Fibroblast of lung (primary cell): ENCODE measurements around the gene SLC22A12.

Source experiments
- EZH2 ChIP-seq: IDR thresholded peaks from 2 replicates; pipeline ENCODE4 v1.5.1; 2012; ENCODE audit warnings: low read length, control low read depth, mild to moderate bottlenecking; ENCODE audit errors: missing control alignments
- TF ChIP-seq, protein P1 (sequence below), 2 donors: IDR thresholded peaks in 1 of 2; conservative IDR thresholded peaks in 1 of 2; 1 replicate in 1 of 2; 2 replicates in 1 of 2; pipeline ENCODE4 v1.5.1; 2011 to 2012; ENCODE audit warnings: low read length in 2 of 2, control low read depth in 1 of 2, inconsistent platforms in 1 of 2, low read depth in 1 of 2, mild to moderate bottlenecking in 1 of 2

DNA sequence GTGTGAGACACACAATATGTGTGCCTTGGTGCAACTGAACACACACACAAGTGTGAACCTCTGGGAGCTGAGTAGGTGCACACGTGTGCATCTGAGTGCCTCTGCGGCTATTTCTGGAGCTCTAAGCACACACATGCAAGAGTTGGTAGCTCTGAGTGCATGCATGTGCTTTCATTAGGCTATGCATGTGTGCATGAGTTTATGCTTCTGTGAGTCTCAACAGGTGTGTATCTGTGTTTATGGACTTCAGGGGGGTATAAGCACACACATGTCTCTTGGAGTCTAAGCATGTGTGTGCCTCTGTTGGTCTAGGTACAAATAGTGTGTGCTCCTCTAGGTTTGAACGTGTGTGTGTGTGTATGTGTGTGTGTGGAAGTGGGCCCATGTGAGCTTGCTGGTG lies 25.8 kb downstream of the SLC22A12 start:
- TF ChIP-seq, protein P1, sequence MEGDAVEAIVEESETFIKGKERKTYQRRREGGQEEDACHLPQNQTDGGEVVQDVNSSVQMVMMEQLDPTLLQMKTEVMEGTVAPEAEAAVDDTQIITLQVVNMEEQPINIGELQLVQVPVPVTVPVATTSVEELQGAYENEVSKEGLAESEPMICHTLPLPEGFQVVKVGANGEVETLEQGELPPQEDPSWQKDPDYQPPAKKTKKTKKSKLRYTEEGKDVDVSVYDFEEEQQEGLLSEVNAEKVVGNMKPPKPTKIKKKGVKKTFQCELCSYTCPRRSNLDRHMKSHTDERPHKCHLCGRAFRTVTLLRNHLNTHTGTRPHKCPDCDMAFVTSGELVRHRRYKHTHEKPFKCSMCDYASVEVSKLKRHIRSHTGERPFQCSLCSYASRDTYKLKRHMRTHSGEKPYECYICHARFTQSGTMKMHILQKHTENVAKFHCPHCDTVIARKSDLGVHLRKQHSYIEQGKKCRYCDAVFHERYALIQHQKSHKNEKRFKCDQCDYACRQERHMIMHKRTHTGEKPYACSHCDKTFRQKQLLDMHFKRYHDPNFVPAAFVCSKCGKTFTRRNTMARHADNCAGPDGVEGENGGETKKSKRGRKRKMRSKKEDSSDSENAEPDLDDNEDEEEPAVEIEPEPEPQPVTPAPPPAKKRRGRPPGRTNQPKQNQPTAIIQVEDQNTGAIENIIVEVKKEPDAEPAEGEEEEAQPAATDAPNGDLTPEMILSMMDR (conservative IDR thresholded peaks at IDR 0.05 in 1 of 2, IDR thresholded peaks at IDR 0.05 in 1 of 2; ENCODE audit: low read depth in 1 of 2, low read length in 2 of 2), result no peak
- TF ChIP-seq EZH2, result no peak
